GM23338 (cell line): ENCODE measurements around the gene SARNP.

Experiments
- EZH2 ChIP-seq: fragments of 200-600 bp; sonication (generic); IDR thresholded peaks from one replicate; pipeline ENCODE4 v1.8.0; 2017; ENCODE audit warnings: antibody characterized with exemption, mild to moderate bottlenecking, low read depth; ENCODE audit not compliant: unreplicated experiment
- JUNB ChIP-seq: IDR thresholded peaks from one replicate; pipeline ENCODE4 v1.6.1; 2016; ENCODE audit warnings: antibody characterized with exemption; ENCODE audit not compliant: unreplicated experiment
- REST ChIP-seq: IDR thresholded peaks from one replicate; pipeline ENCODE4 v1.6.1; 2018; ENCODE audit warnings: antibody characterized with exemption; ENCODE audit not compliant: unreplicated experiment

- TF ChIP-seq JUNB (no peak), EZH2 (no peak), REST (no peak)
These were observed 23.2 kb upstream of the SARNP start for GRCh38 chr12:55840581-55841351.
